Suppressor macrophage (primary cell): ENCODE results near the gene CHD2.
"Not testable (repeated sequence)": the region's sequence is repeated elsewhere in the genome, so short reads cannot be mapped to it uniquely, and the experiment has no call there.

Experiments
- DNase-seq, 4 experiments: peaks; one replicate each; pipeline ENCODE4 v3.0.0-alpha.2; 2020 to 2022
- total RNA-seq, 17 experiments: gene quantifications; one replicate each; lab custom pipeline; 2026; ENCODE audit warnings: mixed read lengths in 6 of 17, inconsistent platforms in 3 of 17; lab: John Stamatoyannopoulos, UW

CHD2 gene
- 71.6 to 235 (median 152) reads per million in 17 experiments for total RNA-seq

GRCh38 chr15:92899948-92900730 is at the start of gene CHD2:
Gene CHD2, plus strand, starts transcription at chr15:92900324. Its CDS starts 914 bp downstream, at chr15:92901238.
- DNase-seq = peak; percentile 81 to 88 (median 84)

GRCh38 chr15:92853222-92853621 is 46.9 kb upstream of the CHD2 start:
- DNase-seq = no peak

DNA sequence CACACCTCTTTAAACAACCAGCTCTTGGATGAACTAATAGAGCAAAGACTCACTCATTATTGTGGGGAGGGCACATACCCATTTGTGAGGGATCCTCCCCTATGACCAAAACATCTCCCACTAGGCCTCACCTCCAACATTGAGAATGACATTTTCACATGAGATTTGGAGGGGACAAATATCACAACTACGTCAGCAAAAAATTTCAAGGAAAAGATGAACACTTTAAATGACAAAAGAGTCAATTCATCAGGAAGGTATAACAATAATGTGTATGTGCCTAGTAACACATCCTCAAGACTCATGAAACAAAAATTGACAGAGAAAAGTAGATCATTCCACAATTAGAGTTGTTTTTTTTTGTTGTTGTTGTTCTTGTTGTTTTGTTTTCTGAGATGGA is 38.4 kb upstream of the CHD2 start:
- DNase-seq = no peak

- DNase-seq = no peak
Measured at GRCh38 chr15:92864127-92864814, 35.9 kb upstream of the CHD2 start.

GRCh38 chr15:92869263-92869940 is 30.7 kb upstream of the CHD2 start:
- no peak for DNase-seq

GRCh38 chr15:92870010-92870591 is 30.0 kb upstream of the CHD2 start:
- no peak for DNase-seq

GRCh38 chr15:92872967-92873366 is 27.2 kb upstream of the CHD2 start:
- not testable (repeated sequence) for DNase-seq

GRCh38 chr15:92877000-92877399 is 23.1 kb upstream of the CHD2 start:
- DNase-seq = no peak

DNA sequence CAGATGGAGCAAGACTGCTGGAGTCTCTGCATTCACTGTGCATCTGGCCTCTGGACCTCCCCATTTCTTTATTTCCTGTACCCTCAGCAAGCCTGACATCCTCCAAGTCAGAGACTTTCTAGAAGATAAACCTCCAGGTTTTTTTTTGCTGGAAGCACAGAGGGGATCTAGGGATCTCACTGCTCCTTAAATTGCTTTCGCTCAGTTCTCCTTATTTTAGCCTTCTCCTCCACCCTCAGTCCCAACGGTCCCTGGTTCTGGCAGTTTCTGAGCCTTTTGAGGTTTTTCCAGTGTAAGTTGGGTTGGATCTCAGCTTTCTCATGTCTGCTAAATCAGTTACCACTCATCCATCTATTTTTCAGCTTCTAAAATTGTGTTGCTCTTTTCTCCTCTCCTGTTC is 22.7 kb upstream of the CHD2 start:
- DNase-seq = no peak

GRCh38 chr15:92878593-92879053 is 21.5 kb upstream of the CHD2 start:
- no peak for DNase-seq

DNA sequence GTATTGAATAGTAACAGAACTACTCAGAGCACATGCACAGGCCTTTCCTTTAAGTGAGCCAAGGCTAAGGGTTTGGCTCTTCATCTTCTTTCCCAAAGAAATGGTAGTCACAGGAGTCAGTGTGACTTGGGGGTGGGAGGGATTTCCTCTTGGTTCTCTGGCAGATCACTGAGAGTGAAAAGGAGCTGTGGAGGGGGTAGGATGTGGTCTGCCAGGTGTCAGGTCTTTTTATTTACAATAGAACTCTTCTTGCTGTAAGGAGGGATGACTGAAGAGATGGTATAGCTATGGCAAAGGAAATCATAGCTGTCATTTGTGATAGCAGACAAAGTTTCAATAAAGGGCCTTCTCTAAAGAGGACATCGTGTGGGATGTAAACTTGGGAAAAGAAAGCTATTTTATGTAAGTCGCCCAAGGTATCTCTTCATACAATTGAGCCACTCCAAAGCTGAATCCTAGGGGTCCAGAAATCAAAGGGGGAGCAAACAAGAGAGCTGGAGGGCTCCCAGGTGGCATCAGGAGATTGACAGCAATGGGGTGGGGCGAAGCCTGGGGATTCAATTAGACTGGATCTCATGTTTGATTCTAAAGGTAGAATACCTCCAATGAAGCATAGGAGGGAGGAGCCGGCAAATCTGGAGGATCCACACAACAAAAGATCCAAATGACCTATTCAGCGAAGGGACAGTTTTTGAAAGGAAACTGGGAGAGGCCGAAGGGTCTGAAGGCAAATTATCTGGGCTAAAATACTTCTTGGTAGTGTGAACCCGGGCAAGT is 20.0 kb upstream of the CHD2 start:
- DNase-seq = no peak

DNA sequence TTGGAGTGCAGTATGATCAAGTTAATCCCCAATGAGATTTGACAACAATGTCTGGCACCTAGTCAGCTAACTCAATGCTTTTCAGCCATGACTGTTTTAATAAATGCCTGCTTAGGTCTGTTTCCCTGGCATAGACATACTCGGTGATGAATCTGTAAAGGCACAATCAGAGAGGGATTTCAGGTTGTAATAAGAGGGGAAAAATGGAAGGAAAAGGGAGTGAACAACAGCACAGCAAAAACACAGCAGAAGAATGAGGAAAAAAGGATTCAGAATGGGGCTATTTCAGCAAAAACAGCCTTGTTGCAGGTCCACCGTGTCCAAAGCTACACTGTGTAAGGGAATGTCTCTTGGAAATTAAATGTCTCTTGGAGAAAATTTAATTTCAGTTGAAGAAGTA is 19.3 kb upstream of the CHD2 start:
- no peak for DNase-seq

GRCh38 chr15:92881211-92881754 is 18.8 kb upstream of the CHD2 start:
- DNase-seq = peak in 2 of 4 experiments; percentile 11 to 26

DNA sequence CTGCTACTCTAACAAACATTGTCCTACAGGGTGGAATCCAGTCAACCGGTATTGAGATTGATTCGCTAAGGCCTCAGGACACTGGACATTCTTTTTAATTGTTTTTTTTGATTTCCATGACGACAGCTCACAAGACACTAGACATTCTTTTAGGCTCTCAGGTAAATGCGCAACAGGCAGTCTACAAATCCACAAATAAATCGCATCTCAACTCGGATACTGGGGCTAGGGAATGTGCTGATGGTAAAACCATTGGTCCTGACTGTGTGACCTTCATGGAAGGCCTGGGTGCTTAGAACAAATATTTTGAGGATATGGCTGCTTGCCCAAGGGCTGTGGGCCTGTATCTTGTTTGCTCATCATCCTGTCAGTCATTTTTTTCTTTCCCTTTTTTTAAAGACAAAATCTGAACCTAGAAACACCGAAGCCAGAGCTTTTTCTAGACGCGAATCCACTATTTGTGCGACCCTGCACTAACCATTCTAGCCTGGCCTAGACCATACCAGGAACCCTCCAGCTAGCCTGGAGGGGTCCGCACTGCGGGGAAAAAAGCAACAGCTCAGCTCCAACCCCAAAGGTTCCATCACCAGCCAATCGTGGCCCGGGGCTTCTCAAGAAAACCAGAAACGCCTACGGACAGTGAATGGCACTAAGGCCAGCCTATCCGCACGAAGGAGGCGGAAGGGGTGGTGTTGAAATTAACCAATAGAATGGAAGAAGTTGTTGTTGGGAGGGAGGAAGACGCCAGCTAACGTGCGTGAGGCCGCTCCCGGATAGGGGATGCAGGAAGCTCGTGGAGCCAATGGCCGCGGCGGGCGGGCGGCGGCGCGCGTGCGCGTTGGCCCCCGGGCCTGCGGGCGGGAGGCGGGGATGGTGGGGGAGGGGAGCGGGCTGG is 18.1 kb upstream of the CHD2 start:
- peak; percentile 99 to 100 (median 100) for DNase-seq

DNA sequence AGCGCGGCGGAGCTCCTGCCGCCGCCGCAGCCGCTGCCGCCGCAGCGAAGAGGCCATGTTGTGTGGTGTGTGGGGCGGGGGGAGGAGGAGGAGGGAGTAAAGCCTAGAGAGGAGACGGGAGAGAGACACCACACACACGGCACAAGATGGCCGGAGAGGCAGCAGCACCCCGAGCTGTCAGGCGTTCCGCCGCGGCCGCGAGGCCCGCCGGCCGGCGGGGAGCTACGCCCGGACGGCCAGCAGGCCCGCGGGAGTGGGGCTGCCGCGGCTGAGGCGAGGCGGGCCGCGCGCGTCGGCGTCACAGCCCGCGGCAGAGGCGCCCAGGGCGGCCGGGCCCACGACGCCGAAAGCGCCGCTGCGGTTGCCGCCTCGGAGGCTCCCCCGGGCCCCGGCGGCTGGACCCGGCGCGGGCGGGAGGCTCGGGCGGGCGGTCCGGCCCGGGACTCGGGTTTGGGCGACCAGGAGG is 17.4 kb upstream of the CHD2 start:
- no peak for DNase-seq

- peak; percentile 61 to 71 (median 66) for DNase-seq
Measured at GRCh38 chr15:92883163-92883875, 16.8 kb upstream of the CHD2 start.

- DNase-seq = peak in 2 of 4 experiments; percentile 55 to 83
Measured at GRCh38 chr15:92883876-92884435, 16.2 kb upstream of the CHD2 start.

- DNase-seq = peak in 2 of 4 experiments; percentile 60 to 68
Measured at GRCh38 chr15:92884436-92885223, 15.5 kb upstream of the CHD2 start.
